ENCODE measurements around the gene CYB561D1.

Gene CYB561D1

GRCh38 chr1:109529881-109530456, 36.1 kb downstream of the CYB561D1 start:
- Histone ChIP-seq H3K4me2 (ENCODE audit: low read length) (no peak overlapping the region), H3K9me2 (ENCODE audit: low read depth, low read length) (no peaks in the 10 kb centered on the region), H3K9me3 (ENCODE audit: low read length) (no peaks in the 10 kb centered on the region), H3F3A (ENCODE audit: insufficient read depth, low read length) (no peaks in the 10 kb centered on the region), H4K20me1 (ENCODE audit: insufficient read depth, low read length) (no peaks in the 10 kb centered on the region), H3K79me2 (ENCODE audit: insufficient read depth, low read length) (no peaks in the 10 kb centered on the region), H3K27ac (ENCODE audit: low read depth, low read length, poor library complexity, severe bottlenecking) (no peak overlapping the region), H3K9ac (ENCODE audit: low read length) (no peak overlapping the region), H2AFZ (ENCODE audit: low read length) (no peak overlapping the region), H3K4me3 (ENCODE audit: low read depth, low read length, poor library complexity, severe bottlenecking) (no peak overlapping the region), H3K4me1 (ENCODE audit: insufficient read depth, low read length, severe bottlenecking) (peaks cover 9% of the 10 kb centered on the region), H3K27me3 (ENCODE audit: insufficient read depth, low read length) (0 out of 2 replicates have a peak, but pooled peaks cover 5% of the 10 kb centered on the region), H3K36me3 (ENCODE audit: insufficient read depth, low read length) (no peaks in the 10 kb centered on the region)
- no peak for TF ChIP-seq CTCF (IDR thresholded peaks at IDR 0.05; ENCODE audit: low read length)
- TF ChIP-seq EZH2 (IDR thresholded peaks at IDR 0.05; ENCODE audit: borderline replicate concordance, low read length): no peak

- no peak overlapping the region for H2AFZ ChIP-seq (ENCODE audit: low read length)
- H3K36me3 ChIP-seq (ENCODE audit: insufficient read depth, low read length): no peaks in the 10 kb centered on the region
- no peak overlapping the region for H3K9ac ChIP-seq (ENCODE audit: low read length)
- no peak overlapping the region for H3K27ac ChIP-seq (ENCODE audit: low read depth, low read length, poor library complexity, severe bottlenecking)
- 0 out of 2 replicates have a peak, but pooled peaks cover 5% of the 10 kb centered on the region for H3K27me3 ChIP-seq (ENCODE audit: insufficient read depth, low read length)
- no peaks in the 10 kb centered on the region for H3K9me3 ChIP-seq (ENCODE audit: low read length)
- no peak overlapping the region for H3K4me2 ChIP-seq (ENCODE audit: low read length)
- no peaks in the 10 kb centered on the region for H4K20me1 ChIP-seq (ENCODE audit: insufficient read depth, low read length)
- no peak overlapping the region for H3K4me3 ChIP-seq (ENCODE audit: low read depth, low read length, poor library complexity, severe bottlenecking)
- no peaks in the 10 kb centered on the region for H3F3A ChIP-seq (ENCODE audit: insufficient read depth, low read length)
- no peak for TF ChIP-seq CTCF (IDR thresholded peaks at IDR 0.05; ENCODE audit: low read length)
- no peak for TF ChIP-seq EZH2 (IDR thresholded peaks at IDR 0.05; ENCODE audit: borderline replicate concordance, low read length)
- H3K4me1 ChIP-seq (ENCODE audit: insufficient read depth, low read length, severe bottlenecking): peaks cover 9% of the 10 kb centered on the region
- H3K79me2 ChIP-seq (ENCODE audit: insufficient read depth, low read length): no peaks in the 10 kb centered on the region
- H3K9me2 ChIP-seq (ENCODE audit: low read depth, low read length): no peaks in the 10 kb centered on the region
These were observed 36.7 kb downstream of the CYB561D1 start for GRCh38 chr1:109530457-109531087.

GRCh38 chr1:109531380-109531779, 37.5 kb downstream of the CYB561D1 start:
- H2AFZ ChIP-seq (ENCODE audit: low read length): no peak overlapping the region
- no peaks in the 10 kb centered on the region for H3K9me2 ChIP-seq (ENCODE audit: low read depth, low read length)
- H3K4me3 ChIP-seq (ENCODE audit: low read depth, low read length, poor library complexity, severe bottlenecking): no peak overlapping the region
- no peak overlapping the region for H3K27ac ChIP-seq (ENCODE audit: low read depth, low read length, poor library complexity, severe bottlenecking)
- H4K20me1 ChIP-seq (ENCODE audit: insufficient read depth, low read length): no peaks in the 10 kb centered on the region
- H3K27me3 ChIP-seq (ENCODE audit: insufficient read depth, low read length): 0 out of 2 replicates have a peak, but pooled peaks cover 5% of the 10 kb centered on the region
- H3K4me2 ChIP-seq (ENCODE audit: low read length): no peak overlapping the region
- TF ChIP-seq EZH2 (IDR thresholded peaks at IDR 0.05; ENCODE audit: borderline replicate concordance, low read length) (no peak), CTCF (IDR thresholded peaks at IDR 0.05; ENCODE audit: low read length) (no peak)
- no peaks in the 10 kb centered on the region for H3K36me3 ChIP-seq (ENCODE audit: insufficient read depth, low read length)
- no peaks in the 10 kb centered on the region for H3K79me2 ChIP-seq (ENCODE audit: insufficient read depth, low read length)
- H3K9ac ChIP-seq (ENCODE audit: low read length): no peak overlapping the region
- peaks cover 9% of the 10 kb centered on the region for H3K4me1 ChIP-seq (ENCODE audit: insufficient read depth, low read length, severe bottlenecking)
- no peaks in the 10 kb centered on the region for H3F3A ChIP-seq (ENCODE audit: insufficient read depth, low read length)
- no peaks in the 10 kb centered on the region for H3K9me3 ChIP-seq (ENCODE audit: low read length)
